IMR-90 (cell line): ENCODE data around the gene EML5. TPM values are rescaled to one million over a fixed set of nuclear protein-coding genes. Genes with fewer than 3 reads are reported as not detected.
A peak's percentile ranks its signal among the peaks of the same experiment; 100 is the strongest.

Experiments
- ATAC-seq: fragments of 200-7000 bp; cut with Tn5 transposase; 2 replicates; pipeline ENCODE4 v1.9.1; 2020; ENCODE audit warnings: low read depth, mild to moderate bottlenecking, moderate library complexity
- BruUV-seq: library from RNA; stranded (reverse); fragments of 400-500 nt; replicated peaks from 2 replicates; lab custom pipeline; 2021; lab: Mats Ljungman, UMichigan
- CTCF ChIA-PET: fragments of 300-600 bp; formaldehyde crosslinking; extraction: SDS; loops from one replicate; lab custom pipeline; 2021; ENCODE audit warnings: antibody characterized with exemption; lab: Yijun Ruan, JAX
- POLR2A ChIA-PET: fragments of 300-600 bp; sonication (Branson Sonifier 250); formaldehyde crosslinking; loops from one replicate; lab custom pipeline; 2022; ENCODE audit warnings: antibody characterized with exemption; ENCODE audit not compliant: unreplicated experiment; lab: Charles Lee
- DNase-seq: peaks from one replicate; pipeline ENCODE4 v3.0.0; 2013
- H2AFZ ChIP-seq: replicated peaks from 2 replicates; pipeline ENCODE3; 2013; ENCODE audit warnings: low read length, mild to moderate bottlenecking; ENCODE audit not compliant: poor library complexity
- H2AK5ac ChIP-seq: 2 replicates; pipeline ENCODE4 v1.6.1; 2013; ENCODE audit warnings: low read depth, low read length, inconsistent platforms
- H2AK9ac ChIP-seq: replicated peaks from 2 replicates; pipeline ENCODE3; 2013; ENCODE audit warnings: mild to moderate bottlenecking, low read depth, low read length, moderate library complexity; ENCODE audit not compliant: poor library complexity
- H2BK120ac ChIP-seq: 2 replicates; pipeline ENCODE4 v1.6.1; 2013; ENCODE audit warnings: low read depth, low read length, inconsistent platforms
- H2BK15ac ChIP-seq: 3 replicates; pipeline ENCODE4 v1.6.1; 2013; ENCODE audit warnings: low read depth, low read length, inconsistent platforms
- H2BK20ac ChIP-seq: 2 replicates; pipeline ENCODE4 v1.6.1; 2013; ENCODE audit warnings: low read depth, mild to moderate bottlenecking, inconsistent platforms, low read length, moderate library complexity
- H2BK5ac ChIP-seq: 2 replicates; pipeline ENCODE4 v1.6.1; 2013; ENCODE audit warnings: mild to moderate bottlenecking, low read depth, low read length, inconsistent platforms; ENCODE audit not compliant: poor library complexity, severe bottlenecking
- H3K14ac ChIP-seq: replicated peaks from 2 replicates; pipeline ENCODE4 v1.6.1; 2013; ENCODE audit warnings: low read depth, low read length, inconsistent platforms
- H3K18ac ChIP-seq: 2 replicates; pipeline ENCODE4 v1.6.1; 2013; ENCODE audit warnings: low read depth, low read length, control low read depth
- H3K23ac ChIP-seq: 2 replicates; pipeline ENCODE4 v1.6.1; 2013; ENCODE audit warnings: low read depth, low read length, inconsistent platforms
- H3K27ac ChIP-seq: 2 replicates; pipeline ENCODE4 v1.5.1; 2013; ENCODE audit warnings: mild to moderate bottlenecking, control low read depth, low read length; ENCODE audit not compliant: insufficient read depth
- H3K27me3 ChIP-seq: 2 replicates; pipeline ENCODE4 v1.6.1; 2013; ENCODE audit warnings: low read length; ENCODE audit not compliant: control insufficient read depth, insufficient read depth
- H3K36me3 ChIP-seq: 2 replicates; pipeline ENCODE4 v1.6.1; 2013; ENCODE audit warnings: low read length, mixed read lengths; ENCODE audit not compliant: control insufficient read depth, insufficient read depth
- H3K4ac ChIP-seq: 2 replicates; pipeline ENCODE4 v1.6.1; 2013; ENCODE audit warnings: low read depth, low read length, inconsistent platforms
- H3K4me1 ChIP-seq: 2 replicates; pipeline ENCODE4 v1.6.1; 2013; ENCODE audit warnings: low read length, mixed read lengths; ENCODE audit not compliant: control insufficient read depth, insufficient read depth
- H3K4me2 ChIP-seq: 2 replicates; pipeline ENCODE4 v1.6.1; 2013; ENCODE audit warnings: low read depth, mild to moderate bottlenecking, control low read depth, low read length, moderate library complexity
- H3K4me3 ChIP-seq: 2 replicates; pipeline ENCODE4 v1.5.1; 2013; ENCODE audit warnings: low read depth, mild to moderate bottlenecking, control low read depth, low read length, moderate library complexity; ENCODE audit not compliant: insufficient read depth
- H3K56ac ChIP-seq: 2 replicates; pipeline ENCODE4 v1.6.1; 2013; ENCODE audit warnings: low read length, inconsistent platforms; ENCODE audit not compliant: insufficient read depth; ENCODE audit errors: extremely low read depth
- H3K79me1 ChIP-seq, 2 experiments: 2 replicates each; pipeline ENCODE4 v1.6.1; 2013; ENCODE audit warnings: low read length in 2 of 2, inconsistent platforms in 1 of 2, low read depth in 1 of 2
- H3K9ac ChIP-seq: 2 replicates; pipeline ENCODE4 v1.6.1; 2013; ENCODE audit warnings: low read depth, low read length, control low read depth
- H3K9me1 ChIP-seq: 2 replicates; pipeline ENCODE4 v1.6.1; 2013; ENCODE audit warnings: low read length, inconsistent platforms; ENCODE audit not compliant: insufficient read depth
- H3K9me3 ChIP-seq: 2 replicates; pipeline ENCODE4 v1.6.1; 2013; ENCODE audit warnings: low read length; ENCODE audit not compliant: control insufficient read depth, insufficient read depth
- H4K20me1 ChIP-seq: 2 replicates; pipeline ENCODE4 v1.6.1; 2013; ENCODE audit warnings: low read length, inconsistent platforms; ENCODE audit not compliant: insufficient read depth
- H4K5ac ChIP-seq: 2 replicates; pipeline ENCODE4 v1.6.1; 2013; ENCODE audit warnings: mild to moderate bottlenecking, low read depth, low read length, control low read depth
- H4K8ac ChIP-seq, 2 experiments: 2 replicates each; pipeline ENCODE4 v1.6.1; 2013; ENCODE audit warnings: low read depth in 2 of 2, low read length in 2 of 2, control low read depth in 1 of 2, inconsistent platforms in 1 of 2
- H4K91ac ChIP-seq: 2 replicates; pipeline ENCODE4 v1.6.1; 2013; ENCODE audit warnings: low read depth, low read length, inconsistent platforms; ENCODE audit not compliant: insufficient read depth
- CTCF ChIP-seq: conservative IDR thresholded peaks from 2 replicates; pipeline ENCODE4 v1.5.1; 2012; ENCODE audit warnings: mild to moderate bottlenecking, low read depth, low read length, improper control_type of control experiment
- MAFK ChIP-seq: IDR thresholded peaks from 2 replicates; pipeline ENCODE4 v1.6.1; 2012; ENCODE audit warnings: low read depth, low read length, improper control_type of control experiment
- RAD21 ChIP-seq: IDR thresholded peaks from 2 replicates; pipeline ENCODE4 v1.6.1; 2012; ENCODE audit warnings: low read length, improper control_type of control experiment
- USF2 ChIP-seq: fragments of 150-350 bp; IDR thresholded peaks from 2 replicates; pipeline ENCODE4 v1.6.1; 2017; ENCODE audit warnings: mild to moderate bottlenecking, antibody characterized with exemption, low read length, low read depth
- WGBS, 2 experiments: methylation state at CpG; one replicate each; pipeline versions ENCODE4 v1.1.5 to v1.1.7; 2013; ENCODE audit warnings: missing lambda C conversion rate in 2 of 2; ENCODE audit not compliant: insufficient read length in 1 of 2; ENCODE audit errors: extremely low coverage in 2 of 2; 5-methylcytosine and 5-hydroxymethylcytosine counted together
- dilution Hi-C: fragments of 300-500 bp; cut with HindIII; formaldehyde crosslinking; loops from one replicate; pipeline ENCODE4 v1.14.3; 2018; ENCODE audit warnings: low sequenced_read_pairs; ENCODE audit not compliant: unreplicated experiment
- in situ Hi-C: fragments of 300-500 bp; cut with MboI; formaldehyde crosslinking; loops from 3 replicates; pipeline ENCODE4 v1.14.3; 2019; ENCODE audit warnings: low sequenced_read_pairs, inconsistent platforms, mixed read lengths
- intact Hi-C: fragments of 100-400 bp; cut with micrococcal nuclease; formaldehyde crosslinking; loops from 2 replicates; pipeline ENCODE4 v1.10.0; 2022
- polyA plus RNA-seq, 3 experiments: library from polyadenylated mRNA; depleted of rRNA; stranded (reverse); fragments of >200 nt; gene quantifications; 2 replicates each; pipeline ENCODE4 v1.2.3, GENCODE V29; 2012; ENCODE audit warnings: low replicate concordance in 1 of 3
- total RNA-seq: library from RNA; depleted of rRNA; stranded (reverse); fragments of >200 nt; gene quantifications from 2 replicates; pipeline ENCODE4 v1.2.3, GENCODE V29; 2012

Gene EML5
- total and polyA plus RNA-seq, 2 of the 4 experiments (the other 2 are of a cell fraction), result 8.1 to 22.2 TPM

- BruUV-seq, result no TSS peak
- Histone ChIP-seq H3K9ac (peak overlapping the region; percentile 78), H2AK9ac (peak overlapping the region; percentile 85), H3K27ac (peak overlapping the region; percentile 78), H3K56ac (peak overlapping the region; percentile 78; the same call in 1 of the 2 replicates), H2AK5ac (peak overlapping the region; percentile 37), H3K4me3 (peak overlapping the region; percentile 62), H3K4me1 (peaks cover 8% of the 10 kb centered on the region; the same call in 1 of the 2 replicates), H3K23ac (peak overlapping the region; percentile 91), H2BK5ac (peak overlapping the region; percentile 73), H2AFZ (peak overlapping the region; percentile 91), H3K18ac (peak overlapping the region; percentile 62), H3K27me3 (no peaks in the 10 kb centered on the region), H4K20me1 (no peaks in the 10 kb centered on the region), H4K5ac (peak overlapping the region; percentile 58), H3K4me2 (peak overlapping the region; percentile 75), H3K14ac (peak overlapping the region; percentile 96), H3K9me3 (no peaks in the 10 kb centered on the region), H3K79me1 (peaks cover 15 to 38% of the 10 kb centered on the region in 2 experiments), H4K91ac (peak overlapping the region; percentile 83), H4K8ac (peak overlapping the region; percentile 16 to 90), H2BK15ac (peak overlapping the region; percentile 17; the same call in 2 of the 3 replicates), H2BK120ac (peak overlapping the region; percentile 60), H3K36me3 (no peaks in the 10 kb centered on the region), H3K9me1 (no peaks in the 10 kb centered on the region), H3K4ac (peak overlapping the region; percentile 91), H2BK20ac (peak overlapping the region; percentile 45; the same call in 1 of the 2 replicates)
- intact Hi-C loops, result no loop called here
- ATAC-seq (peak; percentile 3; the same call in 1 of the 2 replicates), DNase-seq (peak; percentile 23)
- dilution Hi-C loops, result no loop called here
- POLR2A ChIA-PET, result interaction anchor here (0.6 kb wide), 2 partner anchors 80 to 505 kb away, joined by 3 to 9 read pairs; no protein-coding TSS in a partner anchor
- in situ Hi-C loops, result no loop called here
- CTCF ChIA-PET, result interaction anchor here (0.6 to 1.2 kb wide), 3 partner anchors 12 to 1229 kb away, joined by 3 to 4 read pairs (median 3); no protein-coding TSS in a partner anchor
- no CpG with 5 or more reads among the region's 5 CpGs for WGBS, 2 experiments
- TF ChIP-seq USF2, result 0 out of 2 replicates have a peak, but pooled peaks have one; percentile 4
- TF ChIP-seq CTCF, result no peak
- TF ChIP-seq MAFK, result no peak
- TF ChIP-seq RAD21, result no peak
These were observed 32.3 kb upstream of the EML5 start for GRCh38 chr14:88825078-88825458.
